ENCODE results near the gene TYW3.
A peak's percentile ranks its signal among the peaks of the same experiment; 100 is the strongest.

Gene TYW3

DNA sequence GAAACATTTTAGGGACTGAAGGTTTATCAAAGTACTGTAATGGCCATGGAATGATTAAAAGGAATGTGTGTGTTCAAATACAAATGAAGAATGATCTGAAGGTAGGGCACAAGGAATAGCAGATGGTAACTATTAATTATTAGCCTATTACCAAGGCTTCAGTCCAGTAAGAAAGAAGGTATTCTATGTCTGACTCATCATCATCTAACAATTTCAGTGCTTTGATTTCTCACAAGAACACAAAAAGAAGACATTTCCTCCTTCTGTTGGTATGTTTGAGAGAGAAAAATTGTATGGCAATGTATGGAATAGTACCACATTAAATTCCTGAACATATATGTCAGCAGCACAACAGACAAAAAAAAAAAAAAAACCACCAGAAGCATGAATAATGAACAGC, 57.5 kb downstream of the TYW3 start:
- no peaks in the 10 kb centered on the region for H3K36me3 ChIP-seq (ENCODE audit: insufficient read depth)
- H3K9ac ChIP-seq = no peak overlapping the region
- H3K4me3 ChIP-seq (IDR thresholded peaks at IDR 0.05; ENCODE audit: insufficient read depth, low read depth, low read length) = no peak overlapping the region
- H3K27me3 ChIP-seq (ENCODE audit: insufficient read depth, low read depth) = no peaks in the 10 kb centered on the region
- H4K20me1 ChIP-seq (ENCODE audit: insufficient read depth) = no peaks in the 10 kb centered on the region
- H2AFZ ChIP-seq (ENCODE audit: low read depth) = no peak overlapping the region
- H3K4me2 ChIP-seq = no peak overlapping the region
- TF ChIP-seq, protein P1, sequence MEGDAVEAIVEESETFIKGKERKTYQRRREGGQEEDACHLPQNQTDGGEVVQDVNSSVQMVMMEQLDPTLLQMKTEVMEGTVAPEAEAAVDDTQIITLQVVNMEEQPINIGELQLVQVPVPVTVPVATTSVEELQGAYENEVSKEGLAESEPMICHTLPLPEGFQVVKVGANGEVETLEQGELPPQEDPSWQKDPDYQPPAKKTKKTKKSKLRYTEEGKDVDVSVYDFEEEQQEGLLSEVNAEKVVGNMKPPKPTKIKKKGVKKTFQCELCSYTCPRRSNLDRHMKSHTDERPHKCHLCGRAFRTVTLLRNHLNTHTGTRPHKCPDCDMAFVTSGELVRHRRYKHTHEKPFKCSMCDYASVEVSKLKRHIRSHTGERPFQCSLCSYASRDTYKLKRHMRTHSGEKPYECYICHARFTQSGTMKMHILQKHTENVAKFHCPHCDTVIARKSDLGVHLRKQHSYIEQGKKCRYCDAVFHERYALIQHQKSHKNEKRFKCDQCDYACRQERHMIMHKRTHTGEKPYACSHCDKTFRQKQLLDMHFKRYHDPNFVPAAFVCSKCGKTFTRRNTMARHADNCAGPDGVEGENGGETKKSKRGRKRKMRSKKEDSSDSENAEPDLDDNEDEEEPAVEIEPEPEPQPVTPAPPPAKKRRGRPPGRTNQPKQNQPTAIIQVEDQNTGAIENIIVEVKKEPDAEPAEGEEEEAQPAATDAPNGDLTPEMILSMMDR (conservative IDR thresholded peaks at IDR 0.05; ENCODE audit: low read depth, low read length) = no peak
- H3K79me2 ChIP-seq (ENCODE audit: insufficient read depth, low read depth) = no peaks in the 10 kb centered on the region
- no peak overlapping the region for H3K27ac ChIP-seq
- H3K4me1 ChIP-seq (ENCODE audit: low read depth, poor library complexity, severe bottlenecking) = no peaks in the 10 kb centered on the region

DNA sequence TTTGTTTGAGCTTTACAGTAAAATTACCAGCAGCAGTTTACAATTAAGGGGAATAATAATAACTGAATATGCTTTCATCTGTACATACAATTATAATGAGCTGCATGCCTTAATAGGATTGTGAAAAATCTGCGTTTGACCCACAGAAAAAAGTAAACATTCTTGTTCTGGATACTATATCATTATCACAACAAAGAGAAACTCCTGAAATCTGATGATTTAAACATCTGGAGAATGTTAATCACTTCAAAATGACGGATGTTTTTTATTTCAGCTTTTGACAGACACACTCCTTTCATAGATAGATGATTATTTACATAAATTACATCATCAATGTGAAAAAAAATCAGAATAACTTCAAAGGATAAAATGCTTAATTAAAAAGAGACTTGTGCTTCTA, 58.5 kb downstream of the TYW3 start:
- H2AFZ ChIP-seq (ENCODE audit: low read depth) = no peak overlapping the region
- H3K27me3 ChIP-seq (ENCODE audit: insufficient read depth, low read depth) = no peaks in the 10 kb centered on the region
- H4K20me1 ChIP-seq (ENCODE audit: insufficient read depth) = no peaks in the 10 kb centered on the region
- no peaks in the 10 kb centered on the region for H3K79me2 ChIP-seq (ENCODE audit: insufficient read depth, low read depth)
- H3K9ac ChIP-seq = no peak overlapping the region
- no peak overlapping the region for H3K4me3 ChIP-seq (IDR thresholded peaks at IDR 0.05; ENCODE audit: insufficient read depth, low read depth, low read length)
- no peak overlapping the region for H3K4me2 ChIP-seq
- no peak overlapping the region for H3K27ac ChIP-seq
- no peaks in the 10 kb centered on the region for H3K4me1 ChIP-seq (ENCODE audit: low read depth, poor library complexity, severe bottlenecking)
- TF ChIP-seq, protein P1 (conservative IDR thresholded peaks at IDR 0.05; ENCODE audit: low read depth, low read length) = no peak
- H3K36me3 ChIP-seq (ENCODE audit: insufficient read depth) = no peaks in the 10 kb centered on the region

DNA sequence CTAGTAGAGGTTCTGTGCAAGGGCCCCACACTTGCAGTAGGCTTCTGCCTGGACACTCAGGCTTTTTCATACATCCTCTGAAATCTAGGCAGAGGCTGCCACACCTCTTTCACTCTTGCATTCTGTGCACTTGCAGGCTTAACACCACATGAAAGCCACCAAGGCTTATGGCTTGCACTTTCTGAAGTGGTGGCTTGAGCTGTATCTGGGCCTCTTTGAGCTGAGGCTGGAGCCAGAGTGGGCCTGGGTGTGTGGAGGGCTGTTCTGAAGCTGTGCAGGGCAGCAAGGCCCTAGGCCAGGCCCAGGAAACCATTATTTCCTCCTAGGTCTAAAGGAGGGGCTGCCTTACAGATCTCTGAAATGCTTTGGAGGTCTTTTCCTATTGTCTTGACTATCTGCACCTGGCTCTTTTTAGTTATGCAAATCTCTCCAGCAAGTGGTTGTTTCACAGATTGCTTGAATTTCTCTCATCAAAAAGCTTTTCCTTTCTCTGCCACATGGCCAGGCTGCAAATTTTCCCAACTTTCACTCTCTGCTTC, 66.2 kb downstream of the TYW3 start:
- no peaks in the 10 kb centered on the region for H3K36me3 ChIP-seq (ENCODE audit: insufficient read depth)
- H3K4me2 ChIP-seq = no peak overlapping the region
- no peaks in the 10 kb centered on the region for H3K4me1 ChIP-seq (ENCODE audit: low read depth, poor library complexity, severe bottlenecking)
- H3K4me3 ChIP-seq (IDR thresholded peaks at IDR 0.05; ENCODE audit: insufficient read depth, low read depth, low read length) = no peak overlapping the region
- no peak overlapping the region for H3K9ac ChIP-seq
- no peak overlapping the region for H3K27ac ChIP-seq
- H3K27me3 ChIP-seq (ENCODE audit: insufficient read depth, low read depth) = no peaks in the 10 kb centered on the region
- H4K20me1 ChIP-seq (ENCODE audit: insufficient read depth) = no peaks in the 10 kb centered on the region
- H2AFZ ChIP-seq (ENCODE audit: low read depth) = no peak overlapping the region
- TF ChIP-seq, protein P1 (conservative IDR thresholded peaks at IDR 0.05; ENCODE audit: low read depth, low read length) = no peak
- no peaks in the 10 kb centered on the region for H3K79me2 ChIP-seq (ENCODE audit: insufficient read depth, low read depth)

DNA sequence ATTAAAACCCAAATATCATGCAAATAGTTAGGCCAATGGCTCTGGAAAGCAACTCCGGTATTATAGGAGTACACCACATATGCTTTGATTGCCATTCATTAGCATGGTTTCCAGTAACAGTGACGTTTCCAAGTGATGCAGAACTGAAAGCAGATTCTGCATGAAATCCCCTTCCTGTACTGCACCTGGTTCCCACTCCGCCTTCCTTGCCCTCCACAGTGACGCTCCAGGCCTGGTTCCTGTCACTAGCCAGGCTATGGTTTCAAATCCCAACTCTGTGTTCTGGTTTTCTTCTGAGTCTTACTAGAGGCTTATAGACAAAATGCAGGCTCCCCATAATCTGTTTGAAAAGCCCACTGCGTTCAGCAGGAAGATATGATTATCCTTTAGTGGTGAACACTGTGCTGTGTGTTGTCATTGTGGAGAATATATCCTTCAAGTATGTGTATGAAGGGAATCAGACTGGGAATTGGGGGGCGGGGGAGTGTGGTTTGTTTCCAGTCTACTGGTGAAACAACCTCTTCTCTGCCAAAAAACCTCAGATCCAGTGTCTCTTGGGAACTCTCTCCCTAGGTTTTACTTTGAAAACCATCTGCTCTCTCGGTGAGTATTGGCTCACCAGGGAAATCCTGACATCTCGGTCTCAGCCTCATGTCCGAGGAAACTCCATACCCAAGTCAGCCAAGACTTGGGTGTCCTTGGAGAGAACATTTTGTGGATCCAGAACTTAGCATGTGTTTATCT, 78.7 kb downstream of the TYW3 start:
- no peaks in the 10 kb centered on the region for H4K20me1 ChIP-seq (ENCODE audit: insufficient read depth)
- H3K27ac ChIP-seq = peak overlapping the region; percentile 85
- H3K4me3 ChIP-seq (IDR thresholded peaks at IDR 0.05; ENCODE audit: insufficient read depth, low read depth, low read length) = no peak overlapping the region
- H3K27me3 ChIP-seq (ENCODE audit: insufficient read depth, low read depth) = no peaks in the 10 kb centered on the region
- H3K36me3 ChIP-seq (ENCODE audit: insufficient read depth) = no peaks in the 10 kb centered on the region
- H2AFZ ChIP-seq (ENCODE audit: low read depth) = peak overlapping the region; percentile 52
- peak overlapping the region; percentile 56; the same call in 1 of the 2 replicates for H3K9ac ChIP-seq
- peak overlapping the region; percentile 85 for H3K4me2 ChIP-seq
- H3K4me1 ChIP-seq (ENCODE audit: low read depth, poor library complexity, severe bottlenecking) = peaks cover 37% of the 10 kb centered on the region
- TF ChIP-seq, protein P1 (conservative IDR thresholded peaks at IDR 0.05; ENCODE audit: low read depth, low read length) = no peak
- H3K79me2 ChIP-seq (ENCODE audit: insufficient read depth, low read depth) = no peaks in the 10 kb centered on the region
